Activated CD8-positive, alpha-beta memory T cell treated with anti-CD3 and anti-CD28 coated beads, Interleukin-2, amount 10 ng/mL, durations not matched to agents 7 days and 5 days (primary cell): Measurements from ENCODE around the gene NPSR1. TPM values are rescaled to one million over a fixed set of nuclear protein-coding genes. Genes with fewer than 3 reads are reported as not detected.
"Not testable (repeated sequence)": the region's sequence is repeated elsewhere in the genome, so short reads cannot be mapped to it uniquely, and the experiment has no call there.

Experiments
- ATAC-seq: fragments of 150-1000 bp; cut with Tn5 transposase; one replicate; pipeline ENCODE4 v1.10.0; 2021; ENCODE audit warnings: moderate library complexity
- CTCF ChIA-PET: fragments of 350-600 bp; sonication (Branson Sonifier 250); formaldehyde crosslinking; loops from one replicate; lab custom pipeline; 2021; ENCODE audit warnings: antibody characterized with exemption; lab: Charles Lee
- DNase-seq: peaks from one replicate; pipeline ENCODE4 v3.0.0-alpha.2; 2020
- H3K27ac Mint-ChIP-seq: one replicate; pipeline ENCODE4 v1.8.0; 2021; ENCODE audit warnings: mild to moderate bottlenecking, mixed read lengths
- H3K27me3 Mint-ChIP-seq: one replicate; pipeline ENCODE4 v1.8.0; 2021; ENCODE audit warnings: mixed read lengths
- H3K36me3 Mint-ChIP-seq: one replicate; pipeline ENCODE4 v1.8.0; 2021; ENCODE audit warnings: mild to moderate bottlenecking, mixed read lengths
- H3K4me1 Mint-ChIP-seq: one replicate; pipeline ENCODE4 v1.8.0; 2021; ENCODE audit warnings: mixed read lengths
- H3K4me3 Mint-ChIP-seq: one replicate; pipeline ENCODE4 v1.8.0; 2021; ENCODE audit warnings: mild to moderate bottlenecking, moderate library complexity, mixed read lengths
- H3K9me3 Mint-ChIP-seq: one replicate; pipeline ENCODE4 v1.8.0; 2022; ENCODE audit warnings: low read depth, mixed read lengths
- total RNA-seq, 2 experiments: library from RNA; stranded (reverse); gene quantifications; one replicate each; pipeline ENCODE4 v1.2.3, GENCODE V29; 2021

Gene NPSR1
- total RNA-seq, 2 experiments from 2014 or later, result not detected

DNA sequence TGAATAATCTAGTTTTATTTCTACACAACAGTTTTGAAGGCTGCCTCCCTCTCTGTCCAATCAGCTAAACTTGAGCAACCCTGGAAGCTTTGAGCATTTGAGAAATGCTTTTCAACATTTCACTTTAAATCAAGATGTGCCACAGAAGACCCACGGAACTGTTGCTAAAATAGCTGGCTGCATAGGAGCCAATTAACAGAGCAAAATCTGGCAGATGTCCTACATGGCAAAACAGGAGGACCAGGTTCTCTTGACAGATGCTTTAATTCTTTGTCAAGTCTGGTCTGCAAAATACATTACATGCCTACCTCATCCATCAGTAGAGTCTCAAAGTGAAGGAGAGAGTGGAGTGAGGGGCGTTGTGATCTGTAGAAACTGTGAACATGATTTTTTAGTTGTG lies 193.4 kb downstream of the NPSR1 start:
- no peaks in the 10 kb centered on the region for H3K4me1 Mint-ChIP-seq
- H3K9me3 Mint-ChIP-seq, result no peaks in the 10 kb centered on the region
- no peak overlapping the region for H3K27ac Mint-ChIP-seq
- H3K36me3 Mint-ChIP-seq, result no peaks in the 10 kb centered on the region
- no peak overlapping the region for H3K4me3 Mint-ChIP-seq
- CTCF ChIA-PET, result no interaction called here
- DNase-seq, result no peak
- H3K27me3 Mint-ChIP-seq, result peaks cover 12% of the 10 kb centered on the region
- ATAC-seq, result no peak

DNA sequence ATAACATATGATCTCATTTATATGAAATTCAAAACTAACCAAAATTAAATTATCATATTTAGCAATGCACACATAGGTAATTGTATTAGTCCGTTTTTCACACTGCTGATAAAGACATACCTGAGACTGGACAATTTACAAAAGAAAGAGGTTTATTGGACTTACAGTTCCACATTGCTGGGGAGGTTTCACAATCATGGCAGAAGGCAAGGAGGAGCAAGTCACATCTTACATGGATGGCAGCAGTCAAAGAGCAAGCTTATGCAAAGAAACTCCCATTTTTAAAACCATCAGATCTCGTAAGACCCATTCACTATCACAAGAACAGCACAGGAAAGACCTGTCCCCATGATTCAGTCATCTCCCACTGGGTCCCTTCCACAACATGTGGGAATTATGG lies 200.4 kb downstream of the NPSR1 start:
- H3K36me3 Mint-ChIP-seq, CTCF ChIA-PET, H3K27ac Mint-ChIP-seq, H3K4me1 Mint-ChIP-seq, ATAC-seq, H3K4me3 Mint-ChIP-seq, H3K9me3 Mint-ChIP-seq, DNase-seq: not testable (repeated sequence)
- peaks cover 15% of the 10 kb centered on the region for H3K27me3 Mint-ChIP-seq

DNA sequence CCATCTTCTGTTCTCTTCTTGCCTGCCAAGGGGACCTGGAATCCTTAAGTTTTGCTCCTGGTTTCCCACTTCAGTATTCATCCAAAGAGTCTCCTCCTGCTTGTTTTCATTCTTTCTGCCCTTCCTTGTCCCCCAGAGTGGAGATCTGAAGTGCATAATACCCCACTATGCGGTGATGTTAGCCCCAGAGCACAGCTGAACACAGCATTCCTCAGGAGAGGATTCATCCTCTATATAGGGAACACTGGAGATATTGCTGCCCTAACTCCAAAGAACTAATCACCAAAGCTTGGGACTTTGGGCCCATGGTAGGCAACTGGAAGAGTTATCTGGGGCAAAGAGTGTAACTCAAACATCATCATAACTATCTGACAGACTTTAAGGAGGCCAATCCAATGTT lies 201.3 kb downstream of the NPSR1 start:
- H3K9me3 Mint-ChIP-seq, H3K4me3 Mint-ChIP-seq, CTCF ChIA-PET, H3K36me3 Mint-ChIP-seq, ATAC-seq, DNase-seq, H3K4me1 Mint-ChIP-seq, H3K27ac Mint-ChIP-seq: not testable (repeated sequence)
- H3K27me3 Mint-ChIP-seq, result peaks cover 11% of the 10 kb centered on the region

DNA sequence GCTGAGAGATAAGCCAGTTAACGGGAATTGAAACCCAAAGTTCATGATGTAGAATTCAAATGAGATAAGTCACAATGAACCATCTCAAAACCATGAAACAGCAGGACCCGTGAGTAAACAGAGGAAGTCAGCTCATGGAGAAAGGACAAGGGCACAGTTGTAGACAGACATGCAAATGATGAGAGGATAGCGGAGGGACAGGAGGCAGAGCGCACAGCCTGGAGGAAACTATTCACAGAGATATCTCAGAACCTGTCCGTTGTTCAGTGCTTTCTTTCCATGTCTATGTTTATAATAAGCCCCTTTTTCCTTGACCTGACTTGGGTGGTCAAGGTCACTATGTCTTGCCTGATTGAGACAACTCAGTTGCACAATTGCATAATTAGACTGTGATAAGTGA lies 208.2 kb downstream of the NPSR1 start:
- H3K4me1 Mint-ChIP-seq, H3K27ac Mint-ChIP-seq, H3K36me3 Mint-ChIP-seq, H3K4me3 Mint-ChIP-seq, DNase-seq, CTCF ChIA-PET, H3K9me3 Mint-ChIP-seq, ATAC-seq, H3K27me3 Mint-ChIP-seq: not testable (repeated sequence)

DNA sequence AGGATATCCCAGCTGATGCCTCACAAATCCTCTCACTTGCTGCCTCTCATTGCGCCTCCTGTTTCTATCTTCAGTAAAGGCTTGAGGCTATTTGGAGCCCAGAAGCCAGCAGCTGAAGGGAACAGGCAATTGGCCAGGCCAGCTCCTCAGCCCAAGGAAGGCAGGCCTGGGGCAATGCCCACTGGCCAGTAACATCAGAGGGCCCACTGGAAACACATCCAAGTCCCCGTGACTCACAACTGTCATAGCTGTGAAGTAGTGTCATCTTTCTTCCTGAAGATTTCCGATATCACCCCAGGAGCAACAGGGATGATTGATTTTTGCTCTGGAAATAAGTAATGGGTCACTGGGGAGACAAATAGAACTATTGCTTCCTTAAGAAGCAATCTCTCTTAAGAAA lies 209.3 kb downstream of the NPSR1 start:
- H3K27ac Mint-ChIP-seq, H3K4me3 Mint-ChIP-seq, CTCF ChIA-PET, H3K36me3 Mint-ChIP-seq, DNase-seq, H3K9me3 Mint-ChIP-seq, H3K27me3 Mint-ChIP-seq, H3K4me1 Mint-ChIP-seq, ATAC-seq: not testable (repeated sequence)

DNA sequence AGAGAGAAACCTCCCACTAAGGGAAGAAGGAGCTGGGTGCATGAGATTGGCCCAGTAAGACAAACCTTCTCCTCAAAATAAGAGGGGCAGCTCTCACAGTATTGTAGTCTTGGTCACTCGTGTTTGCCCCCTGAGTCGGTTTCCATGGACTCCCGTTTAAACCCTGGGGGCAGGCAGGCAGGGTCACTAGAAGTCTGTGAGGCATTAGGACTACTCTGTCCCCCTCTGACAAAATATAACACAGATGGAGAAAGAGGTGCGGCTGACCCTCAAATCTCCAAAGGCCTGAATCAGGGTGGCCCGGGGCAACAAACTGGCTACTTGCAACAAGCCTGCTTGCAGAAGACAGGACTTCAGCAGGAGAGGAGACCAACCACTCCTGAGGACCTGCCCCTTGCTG lies 210.6 kb downstream of the NPSR1 start:
- ATAC-seq, H3K27ac Mint-ChIP-seq, H3K4me3 Mint-ChIP-seq, CTCF ChIA-PET, H3K27me3 Mint-ChIP-seq, H3K36me3 Mint-ChIP-seq, H3K4me1 Mint-ChIP-seq, H3K9me3 Mint-ChIP-seq, DNase-seq: not testable (repeated sequence)

DNA sequence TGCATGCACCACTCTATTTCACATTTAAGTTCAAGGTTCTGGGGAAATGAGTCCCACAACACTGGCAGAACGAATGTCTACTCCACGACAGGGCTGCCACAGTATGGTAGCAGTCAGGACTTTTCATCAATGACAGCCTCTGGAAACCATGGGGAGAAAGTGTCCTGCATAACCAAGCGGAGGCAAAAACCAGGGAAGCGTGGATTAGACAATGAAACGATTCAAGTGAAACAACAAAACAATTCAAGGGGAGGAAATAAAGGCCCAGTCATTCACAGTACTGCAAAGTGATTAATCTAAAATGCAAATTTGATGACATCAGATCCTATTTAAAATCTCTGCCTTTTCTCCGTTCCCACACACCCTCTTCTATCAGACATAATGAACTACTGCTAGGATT lies 211.0 kb downstream of the NPSR1 start:
- Mint-ChIP-seq H3K4me1 (no peaks in the 10 kb centered on the region), H3K36me3 (no peaks in the 10 kb centered on the region), H3K9me3 (peaks cover 3% of the 10 kb centered on the region), H3K27ac (no peak overlapping the region), H3K27me3 (no peaks in the 10 kb centered on the region), H3K4me3 (no peak overlapping the region)
- DNase-seq (no peak), ATAC-seq (no peak)
- CTCF ChIA-PET, result no interaction called here

DNA sequence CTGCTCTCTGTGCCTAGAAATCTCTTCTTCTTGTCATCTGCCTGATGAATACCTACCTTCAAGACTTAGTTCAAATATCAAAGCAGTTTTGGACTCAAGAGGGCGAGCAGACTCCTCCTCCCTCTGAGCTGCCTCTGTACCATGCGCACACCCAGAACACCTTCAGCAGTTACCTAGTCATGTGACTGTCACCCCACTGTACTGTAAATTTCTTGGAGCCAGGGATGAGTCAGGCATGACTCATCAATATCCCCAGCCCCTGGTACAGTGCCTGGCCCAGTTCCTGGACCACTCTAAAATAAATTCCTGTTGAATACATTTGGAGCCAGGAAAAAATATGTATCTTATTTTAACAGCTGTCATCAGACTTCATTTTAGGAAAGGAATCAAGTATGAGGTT lies 212.0 kb downstream of the NPSR1 start:
- DNase-seq, H3K4me1 Mint-ChIP-seq: not testable (repeated sequence)

DNA sequence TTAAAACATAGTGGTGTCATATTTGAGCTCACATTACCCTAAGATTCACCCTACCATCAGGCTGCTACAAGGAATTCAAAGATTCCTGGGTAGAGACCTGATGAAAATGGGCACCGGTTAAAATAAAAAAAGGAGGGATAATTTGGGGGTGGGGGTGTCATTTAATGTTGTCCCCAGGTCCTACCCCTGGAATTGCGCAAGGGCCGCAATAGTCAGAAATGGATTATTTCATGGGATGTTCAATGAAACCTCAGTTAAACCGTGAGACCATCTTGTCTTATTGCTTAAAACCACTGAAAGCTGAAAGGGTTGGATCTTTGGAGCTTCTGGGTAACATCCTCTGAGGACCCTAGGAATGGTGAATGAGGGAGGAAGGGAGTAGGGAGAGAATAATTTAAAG lies 216.3 kb downstream of the NPSR1 start:
- H3K9me3 Mint-ChIP-seq, H3K36me3 Mint-ChIP-seq, CTCF ChIA-PET: not testable (repeated sequence)

More for the DNA sequence above, 212.0 kb downstream of the NPSR1 start:
- H3K9me3 Mint-ChIP-seq, ATAC-seq, H3K27ac Mint-ChIP-seq, H3K36me3 Mint-ChIP-seq, CTCF ChIA-PET, H3K4me3 Mint-ChIP-seq, H3K27me3 Mint-ChIP-seq: not testable (repeated sequence)

DNA sequence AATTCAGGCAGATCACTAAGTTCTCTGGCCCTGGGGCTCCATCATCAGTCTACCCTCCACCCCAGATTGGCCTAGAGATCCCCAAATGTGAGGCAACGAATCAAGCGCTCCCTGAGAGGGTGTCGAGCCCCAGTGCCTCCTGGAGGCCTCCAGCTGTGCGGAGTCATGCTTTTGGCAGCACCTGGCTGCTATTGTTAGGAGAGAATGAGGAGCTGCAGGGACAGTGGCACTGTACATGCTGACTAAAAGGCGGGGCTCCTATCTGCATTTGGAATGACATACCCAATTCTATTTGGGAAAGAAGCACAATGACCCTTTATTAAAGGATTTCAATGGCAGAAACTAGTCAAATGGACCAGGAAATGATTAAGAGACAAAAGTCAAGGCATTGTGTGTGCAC lies 217.5 kb downstream of the NPSR1 start:
- peaks cover 3% of the 10 kb centered on the region for H3K9me3 Mint-ChIP-seq
- DNase-seq (no peak), ATAC-seq (no peak)
- no peak overlapping the region for H3K27ac Mint-ChIP-seq
- CTCF ChIA-PET, result no interaction called here
- no peaks in the 10 kb centered on the region for H3K36me3 Mint-ChIP-seq
- H3K27me3 Mint-ChIP-seq, result no peaks in the 10 kb centered on the region
- H3K4me3 Mint-ChIP-seq, result no peak overlapping the region
- no peaks in the 10 kb centered on the region for H3K4me1 Mint-ChIP-seq

More for the DNA sequence above, 216.3 kb downstream of the NPSR1 start:
- DNase-seq, ATAC-seq, H3K27me3 Mint-ChIP-seq, H3K4me1 Mint-ChIP-seq, H3K27ac Mint-ChIP-seq, H3K4me3 Mint-ChIP-seq: not testable (repeated sequence)

DNA sequence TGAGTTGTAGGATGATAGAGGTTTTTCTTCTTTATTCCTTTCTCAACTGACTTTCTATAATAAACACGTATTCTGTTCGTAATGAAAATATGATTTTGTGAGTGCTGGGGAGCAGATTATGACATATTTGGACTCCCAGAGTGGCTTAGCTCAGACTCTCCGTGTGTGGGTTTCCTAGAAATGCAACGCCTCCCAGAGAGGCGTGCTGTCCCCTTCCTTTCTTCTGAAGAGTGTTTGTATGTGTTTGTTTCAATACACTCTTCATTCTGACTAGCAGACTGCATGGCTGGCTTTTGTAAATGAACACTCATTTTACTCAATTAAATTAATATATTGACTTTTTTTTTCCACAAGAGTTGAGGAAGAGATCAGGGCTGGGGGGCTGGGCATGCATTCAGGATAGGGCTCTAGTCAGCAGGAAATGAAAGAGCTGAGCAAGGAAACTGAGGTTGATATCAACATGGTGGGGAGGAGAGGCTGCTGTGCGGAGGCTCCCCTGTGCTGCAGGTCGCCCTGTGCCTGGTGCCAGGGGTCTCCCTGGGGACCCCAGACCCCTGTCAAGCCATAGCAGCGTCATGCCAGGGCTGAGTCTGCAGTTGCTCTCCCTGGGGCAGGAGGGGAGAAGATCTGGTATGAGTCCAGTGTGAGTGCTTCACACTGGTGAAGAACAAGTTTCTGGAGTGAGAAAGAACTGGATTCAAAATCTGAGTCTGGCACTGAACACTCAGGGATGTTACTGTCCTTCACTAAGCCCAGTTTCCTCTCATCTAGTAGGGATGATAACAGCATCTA lies 221.1 kb downstream of the NPSR1 start:
- H3K4me3 Mint-ChIP-seq, DNase-seq, H3K36me3 Mint-ChIP-seq, H3K9me3 Mint-ChIP-seq, ATAC-seq, CTCF ChIA-PET, H3K27me3 Mint-ChIP-seq, H3K27ac Mint-ChIP-seq, H3K4me1 Mint-ChIP-seq: not testable (repeated sequence)

DNA sequence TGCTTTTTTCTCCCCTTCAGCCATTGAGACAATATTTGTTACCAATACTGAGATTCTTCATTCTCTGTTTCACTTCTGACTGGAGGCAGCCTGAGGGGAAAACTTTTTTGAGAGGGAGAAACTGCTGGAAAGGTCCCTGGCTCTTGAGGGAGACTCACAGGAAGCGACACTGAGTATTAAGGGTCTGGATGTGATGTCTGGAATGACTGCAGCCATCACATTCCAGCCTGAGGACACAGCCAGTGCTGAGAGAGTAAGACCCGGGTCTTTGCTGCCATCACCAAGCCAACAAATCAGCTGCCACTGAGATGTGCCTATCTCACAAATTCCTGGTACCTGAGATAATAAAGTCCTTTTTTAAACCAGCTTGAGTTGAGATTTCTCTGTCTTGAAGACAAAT lies 221.9 kb downstream of the NPSR1 start:
- Mint-ChIP-seq H3K9me3 (peaks cover 10% of the 10 kb centered on the region), H3K27ac (no peak overlapping the region), H3K36me3 (no peaks in the 10 kb centered on the region), H3K4me1 (no peaks in the 10 kb centered on the region), H3K4me3 (no peak overlapping the region), H3K27me3 (no peaks in the 10 kb centered on the region)
- CTCF ChIA-PET, result no interaction called here
- no peak for DNase-seq
- ATAC-seq, result no peak

DNA sequence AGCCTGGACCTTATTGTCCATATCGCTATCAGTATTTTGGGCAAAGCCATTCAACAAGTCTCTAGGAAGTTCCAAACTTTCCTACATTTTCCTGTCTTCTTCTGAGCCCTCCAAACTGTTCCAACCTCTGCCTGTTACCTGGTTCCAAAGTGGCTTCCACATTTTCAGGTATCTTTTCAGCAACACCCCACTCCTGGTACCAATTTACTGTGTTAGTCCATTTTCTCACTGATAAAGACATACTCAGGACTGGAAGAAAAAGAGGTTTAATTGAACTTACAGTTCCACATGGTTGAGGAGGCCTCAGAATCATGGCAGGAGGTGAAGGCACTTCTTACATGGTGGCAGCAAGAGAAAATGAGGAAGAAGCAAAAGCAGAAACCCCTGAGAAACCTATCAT lies 225.8 kb downstream of the NPSR1 start:
- H3K27me3 Mint-ChIP-seq, result not testable (repeated sequence)

DNA sequence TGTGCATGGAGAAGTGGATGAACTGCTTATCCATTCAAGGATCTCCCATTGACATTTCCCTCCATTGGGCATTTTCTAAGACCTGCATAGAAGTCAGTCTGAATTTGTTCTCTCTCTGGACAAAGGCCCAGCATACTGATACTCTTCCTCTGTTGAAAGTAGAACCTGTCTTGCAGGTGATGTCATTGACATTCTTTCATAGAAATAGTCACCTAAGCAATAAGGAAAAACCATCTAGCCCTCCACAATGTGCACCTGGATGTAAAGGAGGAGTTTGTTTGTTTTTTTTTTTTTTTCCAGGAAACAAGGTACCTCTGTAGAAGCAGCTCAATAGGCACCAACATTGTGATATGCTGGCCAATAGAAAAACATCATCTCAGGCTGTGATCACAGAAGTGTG lies 228.8 kb downstream of the NPSR1 start:
- Mint-ChIP-seq H3K4me1 (no peaks in the 10 kb centered on the region), H3K27me3 (peaks cover 7% of the 10 kb centered on the region), H3K9me3 (peaks cover 7% of the 10 kb centered on the region), H3K27ac (no peak overlapping the region), H3K36me3 (no peaks in the 10 kb centered on the region), H3K4me3 (no peak overlapping the region)
- CTCF ChIA-PET, result no interaction called here
- no peak for ATAC-seq
- DNase-seq, result no peak

More for the DNA sequence above, 225.8 kb downstream of the NPSR1 start:
- H3K4me1 Mint-ChIP-seq, H3K36me3 Mint-ChIP-seq, H3K9me3 Mint-ChIP-seq, H3K27ac Mint-ChIP-seq, DNase-seq, H3K4me3 Mint-ChIP-seq, ATAC-seq, CTCF ChIA-PET: not testable (repeated sequence)
